ENCODE data around the gene COL16A1. TPM values are rescaled to one million over a fixed set of nuclear protein-coding genes. Genes with fewer than 3 reads are reported as not detected.

The COL16A1 gene
- total RNA-seq, 2 donors from 2014 or later = 7.4 to 9.9 TPM

GRCh38 chr1:31687601-31688000 is 16.2 kb downstream of the COL16A1 start:
- H3K4me3 ChIP-seq (ENCODE audit: low read length) = no peak overlapping the region
- H3K27me3 Mint-ChIP-seq (ENCODE audit: insufficient read depth) = no peaks in the 10 kb centered on the region
- TF ChIP-seq CTCF (conservative IDR thresholded peaks at IDR 0.05) = no peak
- H3K9me3 ChIP-seq (ENCODE audit: control insufficient read depth, low read length) = no peaks in the 10 kb centered on the region
- no peak overlapping the region for H3K4me3 Mint-ChIP-seq
- H3K9me3 Mint-ChIP-seq = no peaks in the 10 kb centered on the region
- no peak overlapping the region for H3K27ac Mint-ChIP-seq
- WGBS, 2 experiments (ENCODE audit: insufficient coverage in 1 of 2, insufficient read length in 1 of 2) = 87 to 96% methylated on average over 6 to 8 of the region's 8 CpGs
- no peaks in the 10 kb centered on the region for H3K36me3 ChIP-seq (ENCODE audit: control insufficient read depth, insufficient read depth, low read length)
- H3K36me3 Mint-ChIP-seq (ENCODE audit: low read depth) = no peaks in the 10 kb centered on the region
- no peak overlapping the region for H3K27ac ChIP-seq (ENCODE audit: low read depth, low read length)
- no peaks in the 10 kb centered on the region for H3K4me1 Mint-ChIP-seq
- H3K27me3 ChIP-seq (ENCODE audit: control insufficient read depth, insufficient read depth, low read length, poor library complexity, severe bottlenecking) = no peaks in the 10 kb centered on the region
- no peaks in the 10 kb centered on the region for H3K4me1 ChIP-seq (ENCODE audit: control insufficient read depth, insufficient read depth, low read length)
- H3K9ac ChIP-seq (ENCODE audit: extremely low read depth, low read length, poor library complexity, severe bottlenecking) = no peak overlapping the region
- DNase-seq = no peak

GRCh38 chr1:31685795-31686194 is 18.0 kb downstream of the COL16A1 start:
- DNase-seq = no peak
- Histone ChIP-seq H3K9me3 (ENCODE audit: control insufficient read depth, low read length) (no peaks in the 10 kb centered on the region), H3K9ac (ENCODE audit: extremely low read depth, low read length, poor library complexity, severe bottlenecking) (no peak overlapping the region), H3K36me3 (ENCODE audit: control insufficient read depth, insufficient read depth, low read length) (no peaks in the 10 kb centered on the region), H3K27me3 (ENCODE audit: control insufficient read depth, insufficient read depth, low read length, poor library complexity, severe bottlenecking) (no peaks in the 10 kb centered on the region), H3K27ac (ENCODE audit: low read depth, low read length) (no peak overlapping the region), H3K4me3 (ENCODE audit: low read length) (no peak overlapping the region), H3K4me1 (ENCODE audit: control insufficient read depth, insufficient read depth, low read length) (peaks cover 5% of the 10 kb centered on the region)
- no peaks in the 10 kb centered on the region for H3K4me1 Mint-ChIP-seq
- H3K9me3 Mint-ChIP-seq = no peaks in the 10 kb centered on the region
- H3K27ac Mint-ChIP-seq = no peak overlapping the region
- H3K27me3 Mint-ChIP-seq (ENCODE audit: insufficient read depth) = no peaks in the 10 kb centered on the region
- no peak for TF ChIP-seq CTCF (conservative IDR thresholded peaks at IDR 0.05)
- no peaks in the 10 kb centered on the region for H3K36me3 Mint-ChIP-seq (ENCODE audit: low read depth)
- H3K4me3 Mint-ChIP-seq = no peak overlapping the region
- WGBS, 2 experiments (ENCODE audit: insufficient coverage in 1 of 2, insufficient read length in 1 of 2) = 90 to 97% methylated on average over 5 to 8 of the region's 8 CpGs

- no peaks in the 10 kb centered on the region for H3K27me3 ChIP-seq (ENCODE audit: control insufficient read depth, insufficient read depth, low read length, poor library complexity, severe bottlenecking)
- H3K4me3 Mint-ChIP-seq = no peak overlapping the region
- WGBS, 2 experiments (ENCODE audit: insufficient coverage in 1 of 2, insufficient read length in 1 of 2) = 82 to 86% methylated on average over 3 to 11 of the region's 11 CpGs
Observed at GRCh38 chr1:31683997-31684396, 19.8 kb downstream of the COL16A1 start.

More at GRCh38 chr1:31683997-31684396, 19.8 kb downstream of the COL16A1 start:
- peak; percentile 90 for DNase-seq
- Histone ChIP-seq H3K9me3 (ENCODE audit: control insufficient read depth, low read length) (no peaks in the 10 kb centered on the region), H3K4me3 (ENCODE audit: low read length) (no peak overlapping the region), H3K4me1 (ENCODE audit: control insufficient read depth, insufficient read depth, low read length) (peaks cover 6% of the 10 kb centered on the region), H3K27ac (ENCODE audit: low read depth, low read length) (no peak overlapping the region), H3K36me3 (ENCODE audit: control insufficient read depth, insufficient read depth, low read length) (no peaks in the 10 kb centered on the region), H3K9ac (ENCODE audit: extremely low read depth, low read length, poor library complexity, severe bottlenecking) (no peak overlapping the region)
- Mint-ChIP-seq H3K4me1 (peaks cover 1% of the 10 kb centered on the region), H3K9me3 (no peaks in the 10 kb centered on the region), H3K36me3 (ENCODE audit: low read depth) (no peaks in the 10 kb centered on the region), H3K27ac (no peak overlapping the region), H3K27me3 (ENCODE audit: insufficient read depth) (no peaks in the 10 kb centered on the region)
- peak; percentile 79 for TF ChIP-seq CTCF (conservative IDR thresholded peaks at IDR 0.05)

All from endodermal cell (in vitro differentiated cells).